ENCODE measurements around the gene HNRNPA1. TPM values are rescaled to one million over a fixed set of nuclear protein-coding genes. Genes with fewer than 3 reads are reported as not detected.

HNRNPA1 gene
- total and polyA plus RNA-seq, 9 of the 15 experiments (the other 6 are each of a cell fraction or from before 2014, with no cell fraction given), result 1,166 to 2,703 (median 1,815) TPM

GRCh38 chr12:54240129-54240528 lies 40.4 kb upstream of the HNRNPA1 start:
- intact Hi-C loops (cut with micrococcal nuclease), result no loop called here
- Histone ChIP-seq H2AFZ (ENCODE audit: low read depth, low read length) (no peak overlapping the region), H3K79me2 (ENCODE audit: control insufficient read depth, insufficient read depth, low read length) (no peaks in the 10 kb centered on the region), H3K9me1 (ENCODE audit: control insufficient read depth, insufficient read depth, low read length) (no peaks in the 10 kb centered on the region), H3K9ac (ENCODE audit: insufficient read depth in 1 of 2, low read depth in 2 of 2, low read length in 2 of 2) (no peak overlapping the region; a peak in 1 of 4 replicates), H3K4me2 (ENCODE audit: insufficient read depth, low read length) (no peak overlapping the region), H3K27me3 (ENCODE audit: control insufficient read depth in 2 of 2, insufficient read depth in 2 of 2, low read length in 2 of 2) (no peaks in the 10 kb centered on the region), H4K20me1 (replicated peaks; ENCODE audit: control insufficient read depth, insufficient read depth, low read length) (no peaks in the 10 kb centered on the region), H3K36me3 (ENCODE audit: control insufficient read depth, insufficient read depth, low read length) (peaks cover 60% of the 10 kb centered on the region), H3K9me3 (replicated peaks; ENCODE audit: control insufficient read depth, insufficient read depth, low read depth, low read length) (no peaks in the 10 kb centered on the region), H3K27ac (ENCODE audit: extremely low read depth, low read depth, low read length) (no peak overlapping the region), H3K4me1 (replicated peaks in 1 of 2; ENCODE audit: control insufficient read depth in 2 of 2, insufficient read depth in 2 of 2, low read length in 2 of 2) (peaks cover 4 to 10% of the 10 kb centered on the region in 2 experiments; a peak in 3 of 5 replicates), H3K4me3 (no peak overlapping the region)
- POLR2A ChIA-PET, result interaction anchor here (0.7 to 6.4 kb wide), 2 partner anchors 12 kb away, joined by 4 to 31 read pairs; no protein-coding TSS in a partner anchor
- WGBS (ENCODE audit: insufficient coverage, low coverage, missing lambda C conversion rate), result 50% methylated on average over 2 of the region's 2 CpGs
- CTCF ChIA-PET (ENCODE audit: low intra/inter-chr PET ratio), result no interaction called here
- no TSS peak for BruUV-seq (replicated peaks)
- ATAC-seq, result peak; percentile 27; the same call in 1 of the 3 replicates
- TF ChIP-seq MAFK (IDR thresholded peaks at IDR 0.05; ENCODE audit: low read length) (peak; percentile 88), C11orf30 (IDR thresholded peaks at IDR 0.05; ENCODE audit: low read depth) (peak; percentile 94), ZNF444 (CRISPR knock-in tag; IDR thresholded peaks at IDR 0.05) (no peak), MAFG (tag; conservative IDR thresholded peaks at IDR 0.05) (peak; percentile 96), PML (IDR thresholded peaks at IDR 0.05; ENCODE audit: low read length) (no peak), NFE2 (IDR thresholded peaks at IDR 0.05; ENCODE audit: low read depth) (peak; percentile 32; the same call in 1 of the 2 replicates), MXI1 (IDR thresholded peaks at IDR 0.05; ENCODE audit: low read depth, low read length) (no peak), ZNF316 (IDR thresholded peaks at IDR 0.05) (peak; percentile 98), PKNOX1 (IDR thresholded peaks at IDR 0.05) (peak; percentile 60), MNT (conservative IDR thresholded peaks at IDR 0.05) (0 out of 4 replicates have a peak, but pooled peaks of 1 of the 2 experiments have one; percentile 16), ZNF134 (CRISPR knock-in tag; conservative IDR thresholded peaks at IDR 0.05) (no peak), ETV5 (CRISPR knock-in tag; IDR thresholded peaks at IDR 0.05; ENCODE audit: low read depth) (no peak), PCBP2 (IDR thresholded peaks at IDR 0.05; ENCODE audit: low read depth, low read length, poor library complexity, severe bottlenecking) (no peak), MAFF (IDR thresholded peaks at IDR 0.05; ENCODE audit: low read length) (peak; percentile 92), FOXK2 (conservative IDR thresholded peaks at IDR 0.05 in 1 of 2, IDR thresholded peaks at IDR 0.05 in 1 of 2; ENCODE audit: low read depth in 2 of 2) (peak; percentile 25 to 47; a peak in 1 of 4 replicates)
- FAIRE-seq, result no peak
- DNase-seq (ENCODE audit: extremely low read depth in 1 of 4, low spot score in 3 of 4), result no peak
- in situ Hi-C loops (cut with MboI), result no loop called here

Data from K562 (cell line).